GM19438 (cell line): ENCODE measurements around the gene PYCARD.

Experiments used
- ATAC-seq: cut with Tn5 transposase; IDR thresholded peaks from one replicate; pipeline ENCODE4 v1.9.1; 2021; ENCODE audit warnings: low read depth; ENCODE audit not compliant: unreplicated experiment

Gene PYCARD

GRCh38 chr16:31167315-31167714, 35.2 kb downstream of the PYCARD start:
- ATAC-seq: no peak

GRCh38 chr16:31157136-31157535, 45.4 kb downstream of the PYCARD start:
- ATAC-seq: no peak
